NCI-H1092 treated with DMSO at 0.1 percent for 48 hours (cell line): ENCODE measurements around the gene FSTL5.
"Not testable (repeated sequence)": the region's sequence is repeated elsewhere in the genome, so short reads cannot be mapped to it uniquely, and the experiment has no call there.

ENCODE experiments used
- DNase-seq: peaks from one replicate; lab custom pipeline; 2025; lab: John Stamatoyannopoulos, UW

The FSTL5 gene

DNA sequence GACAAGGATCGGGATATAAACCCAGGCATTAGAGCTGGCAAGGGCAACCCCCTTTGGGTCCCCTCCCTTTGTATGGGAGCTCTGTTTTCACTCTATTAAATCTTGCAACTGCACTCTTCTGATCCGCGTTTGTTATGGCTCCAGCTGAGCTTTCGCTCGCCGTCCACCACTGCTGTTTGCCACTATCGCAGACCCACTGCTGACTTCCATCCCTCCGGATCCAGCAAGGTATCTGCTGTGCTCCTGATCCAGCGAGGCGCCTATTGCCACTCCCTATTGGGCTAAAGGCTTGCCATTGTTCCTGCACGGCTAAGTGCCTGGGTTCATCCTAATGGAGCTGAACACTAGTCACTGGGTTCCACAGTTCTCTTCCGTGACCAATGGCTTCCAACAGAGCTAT, 59.9 kb downstream of the FSTL5 start:
- DNase-seq, result not testable (repeated sequence)

DNA sequence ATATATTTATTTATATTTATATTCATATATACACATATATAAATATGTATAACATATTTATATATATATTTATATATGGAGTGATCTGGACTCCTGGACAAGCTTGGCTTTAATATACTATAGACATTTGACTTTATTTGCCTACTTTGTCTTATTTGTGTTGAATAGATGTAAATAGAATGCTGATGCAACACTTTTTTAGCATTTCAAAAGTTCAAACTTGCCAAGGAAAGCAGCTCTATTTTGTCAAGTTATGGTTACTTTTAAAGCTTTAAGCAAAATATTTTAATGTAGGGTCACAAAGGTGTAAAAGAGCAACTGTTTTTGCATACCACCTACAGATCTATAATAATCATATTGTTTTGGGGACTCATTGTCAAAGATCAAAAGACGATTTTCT, 61.1 kb downstream of the FSTL5 start:
- no peak for DNase-seq

DNA sequence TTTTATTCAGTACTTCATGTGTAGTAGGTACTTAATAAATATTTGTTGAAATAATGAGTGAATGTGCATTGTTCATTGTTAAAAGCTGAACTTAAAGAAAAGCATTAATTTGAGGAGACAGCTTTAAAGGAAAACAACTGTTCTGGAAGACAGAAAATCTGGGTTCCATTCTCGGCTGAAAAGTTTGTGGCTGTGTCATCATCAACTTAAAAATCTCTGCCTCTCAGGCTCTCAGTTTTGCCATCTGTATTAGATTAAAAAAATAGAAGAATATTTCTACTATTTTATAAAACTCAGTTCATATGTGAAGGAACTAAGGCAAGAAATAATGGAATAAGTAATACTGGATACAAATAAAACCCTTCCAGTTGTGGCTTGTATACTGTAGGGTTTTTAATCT, 62.5 kb downstream of the FSTL5 start:
- no peak for DNase-seq

DNA sequence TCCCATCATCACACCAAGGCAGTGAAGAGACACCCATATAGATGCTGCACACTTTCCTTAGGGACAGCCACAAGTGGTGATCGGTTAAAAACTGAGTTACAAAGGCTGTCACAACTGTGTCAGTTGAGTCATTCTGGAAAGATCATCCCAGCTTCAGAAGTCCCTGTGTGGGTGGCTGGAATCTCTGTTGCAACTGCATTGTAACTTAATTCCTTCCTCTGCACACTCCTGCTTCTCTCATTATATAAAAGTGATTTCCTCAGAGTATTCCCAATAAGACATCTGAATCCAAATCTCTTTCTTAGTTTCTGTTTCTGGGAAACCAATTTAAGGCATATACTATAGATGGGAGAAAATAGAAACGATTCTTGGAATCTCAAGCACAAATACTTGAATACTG, 88.1 kb downstream of the FSTL5 start:
- no peak for DNase-seq

DNA sequence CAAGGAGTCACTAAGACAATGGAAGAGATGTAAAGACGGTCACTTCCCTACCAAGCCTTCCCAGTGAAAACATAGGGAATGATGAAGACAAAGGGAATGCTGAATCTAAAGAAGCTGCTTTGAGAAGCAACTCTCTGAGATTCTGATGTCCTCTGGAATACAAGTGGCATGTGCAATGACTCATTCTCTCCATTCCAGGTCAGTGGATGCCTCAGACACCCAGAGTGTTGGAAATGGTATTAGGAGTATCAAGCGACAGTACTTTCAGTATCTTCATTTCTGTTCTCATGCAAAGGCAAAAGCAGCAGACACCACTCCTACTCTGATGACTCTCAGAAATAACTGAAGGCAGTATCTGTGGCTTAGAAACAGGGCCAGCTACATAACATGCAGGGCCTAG, 102.6 kb downstream of the FSTL5 start:
- DNase-seq, result no peak

DNA sequence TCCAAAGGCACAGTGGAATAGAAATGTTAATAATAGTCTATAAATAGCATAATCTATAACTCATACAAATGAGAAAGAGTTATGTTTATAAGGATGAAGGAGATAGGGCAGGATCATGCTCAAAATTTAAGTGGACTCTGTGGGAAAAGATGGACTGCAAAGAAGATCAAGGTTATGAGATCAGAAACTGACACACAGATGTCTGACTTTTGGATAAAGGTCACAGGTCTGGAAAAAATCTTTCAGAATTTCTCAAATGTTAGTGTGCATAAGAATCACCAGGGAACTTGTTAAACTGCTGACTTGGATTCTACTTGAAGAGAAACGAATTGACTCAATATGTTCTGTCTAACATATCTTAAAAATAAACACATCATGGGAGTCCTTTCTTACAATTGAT, 104.1 kb downstream of the FSTL5 start:
- DNase-seq, result no peak

DNA sequence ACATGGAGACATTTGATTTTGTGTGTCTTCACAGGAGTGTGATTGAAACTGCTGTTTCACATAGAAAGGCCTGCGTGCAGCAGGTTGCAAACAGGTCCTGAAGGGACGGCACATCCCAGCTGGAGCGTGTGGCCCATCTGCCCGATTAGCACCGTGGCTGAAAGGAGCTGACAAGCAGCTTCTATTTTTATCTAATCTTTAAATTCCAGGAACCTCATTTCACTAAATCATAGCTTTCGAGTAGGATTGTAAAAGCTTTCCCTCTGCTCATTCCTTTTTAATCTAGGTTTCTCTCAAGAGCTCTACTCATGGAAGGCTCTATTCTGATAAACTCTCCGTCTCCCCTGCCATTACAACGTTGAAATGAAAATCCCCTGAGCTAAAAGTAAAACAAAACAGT, 106.8 kb downstream of the FSTL5 start:
- DNase-seq, result no peak

DNA sequence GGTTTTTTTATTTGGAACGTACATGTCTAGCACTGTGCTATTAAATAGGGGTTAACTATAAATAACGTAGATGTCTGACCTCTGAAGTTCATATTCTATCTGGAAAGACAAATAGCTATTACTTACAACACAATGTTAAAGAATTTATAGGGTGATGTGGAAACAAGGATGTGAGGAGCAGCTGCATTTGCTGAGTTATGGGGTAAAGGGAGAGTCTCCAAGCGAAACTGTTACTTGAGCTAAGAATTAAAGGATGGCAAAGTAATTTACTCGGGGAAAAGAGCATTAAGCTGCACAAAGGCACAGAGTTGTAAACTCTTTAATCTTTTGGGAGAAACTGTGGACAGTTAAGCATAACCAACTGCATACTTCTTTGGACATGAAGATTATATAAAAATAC, 117.7 kb downstream of the FSTL5 start:
- no peak for DNase-seq

DNA sequence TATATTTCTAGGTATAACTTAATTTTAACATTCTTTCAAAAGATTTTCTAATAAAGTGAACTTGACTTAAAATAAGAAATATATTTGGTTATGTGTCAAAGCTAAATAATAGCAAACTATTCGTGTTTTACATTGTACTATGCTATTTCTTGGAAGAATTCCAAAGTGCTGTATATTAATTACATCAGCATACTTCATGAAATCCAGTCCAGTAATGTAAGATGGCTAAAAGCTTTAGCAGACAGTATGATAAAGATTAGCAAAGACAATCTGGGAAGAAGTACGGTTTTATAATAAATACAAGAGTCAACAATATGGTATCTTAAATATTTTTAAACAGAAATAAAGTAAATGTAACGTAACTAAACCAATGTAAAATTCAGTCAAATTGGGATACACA, 125.7 kb downstream of the FSTL5 start:
- DNase-seq, result no peak

DNA sequence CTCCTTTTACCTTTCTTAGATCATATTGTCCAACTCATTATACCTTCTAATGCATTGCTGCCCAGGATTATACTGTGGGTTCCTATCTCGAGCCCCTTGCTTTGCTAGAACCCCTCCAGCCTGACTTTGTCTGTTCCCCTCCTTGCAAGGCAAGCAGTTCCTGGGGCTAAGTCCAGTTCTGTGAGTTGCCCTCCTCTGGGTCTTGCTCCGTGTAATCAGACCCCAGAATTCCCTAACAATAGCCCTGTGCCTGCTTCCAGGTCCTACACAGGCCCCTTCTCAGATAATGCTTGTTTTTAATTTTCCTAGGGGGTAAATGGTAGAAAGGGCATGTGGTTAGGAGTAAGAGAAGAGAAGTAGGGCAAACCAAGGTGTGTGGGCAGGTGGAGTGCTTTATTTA, 145.9 kb downstream of the FSTL5 start:
- no peak for DNase-seq

DNA sequence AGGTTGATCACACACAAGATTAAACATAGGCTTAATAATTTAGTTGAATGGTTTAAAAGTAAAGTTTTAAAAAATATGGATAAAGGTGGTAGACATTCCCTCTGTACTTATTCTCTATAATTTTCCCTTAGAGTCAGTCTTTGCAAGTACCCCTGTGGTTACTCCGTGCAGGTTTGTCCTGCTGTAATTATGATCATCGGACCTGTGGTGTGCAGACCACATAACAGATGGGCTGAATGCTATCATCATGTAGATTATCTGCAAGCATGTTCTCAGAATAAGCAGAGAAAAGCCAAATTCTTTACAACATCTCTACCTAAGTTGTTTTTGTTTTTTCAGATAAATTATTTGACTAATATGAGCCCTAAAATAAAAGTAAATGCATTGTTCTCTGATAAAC, 146.8 kb downstream of the FSTL5 start:
- no peak for DNase-seq

DNA sequence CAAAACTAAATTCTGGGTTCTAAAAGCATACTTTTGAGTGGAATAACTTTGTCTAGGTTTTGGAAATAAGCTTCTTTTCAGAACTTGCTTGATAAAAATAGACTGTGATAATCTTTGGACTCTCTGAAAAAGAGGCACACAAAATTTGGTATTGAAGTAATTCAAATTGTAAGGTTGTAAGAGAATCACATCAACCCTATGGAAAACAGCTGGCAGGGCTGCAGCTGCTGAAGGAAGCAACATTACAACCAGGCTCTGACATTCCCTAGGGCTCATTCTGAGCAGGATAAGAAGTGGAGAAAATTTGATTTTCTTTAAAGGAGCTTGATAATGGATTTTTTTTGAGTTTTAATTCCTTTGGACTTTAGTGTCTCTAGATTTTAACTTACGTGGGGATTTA, 147.6 kb downstream of the FSTL5 start:
- no peak for DNase-seq

DNA sequence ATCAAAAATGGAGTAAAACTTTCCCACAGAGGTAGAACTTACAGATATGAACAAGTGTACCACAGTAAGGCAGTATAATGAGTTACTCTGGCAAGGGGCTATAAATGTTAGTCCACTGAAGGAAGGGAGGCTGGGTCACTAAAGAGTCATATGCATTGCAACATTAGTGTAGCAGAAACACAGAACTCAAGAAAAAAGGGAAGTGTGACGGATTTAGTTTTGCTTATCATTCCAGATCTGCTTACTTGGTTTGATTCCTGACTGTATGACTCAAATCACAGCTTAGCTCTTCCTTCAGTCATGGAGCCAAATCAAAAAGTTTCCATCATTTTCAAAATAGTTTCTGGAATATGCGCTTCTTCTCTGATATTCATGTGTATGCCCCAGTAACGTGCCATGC, 148.7 kb downstream of the FSTL5 start:
- DNase-seq, result no peak

DNA sequence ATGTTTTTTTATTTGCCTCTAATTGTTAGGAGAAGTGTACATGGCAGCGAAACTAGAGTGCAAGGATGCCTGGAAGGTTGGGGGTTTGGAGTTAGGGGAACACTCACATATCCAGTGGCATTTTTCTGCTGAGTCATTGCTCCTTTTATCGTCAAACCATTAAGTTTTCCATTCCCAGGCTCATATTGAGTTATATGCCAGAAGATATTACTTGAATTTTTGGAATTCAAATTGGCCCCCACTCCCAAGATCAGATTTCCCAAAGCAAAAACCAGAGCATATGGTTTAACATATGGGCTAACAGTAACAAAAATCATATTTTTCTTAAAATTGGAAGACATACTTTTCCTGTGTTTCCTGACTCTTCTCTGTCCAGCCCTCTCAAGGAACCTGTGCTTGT, 152.7 kb downstream of the FSTL5 start:
- no peak for DNase-seq

DNA sequence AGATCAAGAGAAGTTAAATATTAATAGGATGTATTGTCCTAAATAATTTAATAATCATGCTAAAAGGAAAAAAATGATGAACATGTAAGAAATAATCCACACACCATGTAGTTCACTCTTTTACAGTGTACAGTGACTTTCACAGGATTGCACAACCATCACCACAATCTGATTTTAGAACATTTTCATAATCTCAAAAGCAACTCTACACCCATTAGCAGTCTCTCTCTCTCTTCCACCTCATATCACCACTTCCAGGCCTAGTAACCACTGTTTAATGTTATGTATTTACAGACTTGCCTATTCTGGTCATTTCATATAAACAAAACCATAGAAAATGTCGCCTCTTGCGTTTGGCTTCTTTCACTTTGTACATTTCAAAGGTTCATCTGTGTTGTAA, 153.4 kb downstream of the FSTL5 start:
- no peak for DNase-seq

DNA sequence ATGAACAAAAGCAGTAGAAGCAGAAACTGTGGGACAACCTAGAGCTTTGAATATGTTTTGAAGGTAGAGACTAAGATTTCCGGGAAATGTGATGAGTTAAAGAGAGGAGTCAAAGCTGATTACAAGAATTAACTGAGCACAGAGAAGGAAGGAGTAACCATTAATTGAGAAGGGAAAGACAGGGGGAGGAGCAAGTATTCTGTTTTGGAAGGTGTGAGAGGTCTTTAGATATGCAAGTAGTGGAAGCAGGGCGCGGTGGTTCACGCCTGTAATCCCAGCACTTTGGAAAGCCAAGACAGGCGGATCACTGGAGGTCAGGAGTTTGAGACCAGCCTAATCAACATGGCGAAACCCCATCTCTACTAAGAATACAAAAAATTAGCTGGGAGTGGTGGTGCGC, 171.5 kb downstream of the FSTL5 start:
- DNase-seq, result no peak

DNA sequence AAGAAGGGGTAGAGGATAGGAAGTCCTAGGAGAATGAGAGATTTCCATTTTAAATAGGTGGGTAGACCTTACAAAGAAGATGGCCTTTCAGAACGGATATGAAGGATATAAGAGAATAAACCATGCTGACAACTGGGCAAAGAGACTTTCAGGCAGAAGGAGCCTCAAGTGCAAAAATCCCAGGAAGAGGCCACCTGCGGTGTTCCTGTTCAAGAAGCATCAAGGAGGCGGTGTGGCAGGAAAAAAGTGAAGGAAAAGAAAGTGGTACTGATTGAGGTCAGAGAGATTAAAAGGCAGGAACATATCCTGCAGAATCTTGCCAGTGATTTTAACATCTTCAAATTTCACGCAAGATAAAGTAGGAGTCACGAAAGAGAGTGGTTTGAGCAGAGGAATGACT, 172.0 kb downstream of the FSTL5 start:
- no peak for DNase-seq

DNA sequence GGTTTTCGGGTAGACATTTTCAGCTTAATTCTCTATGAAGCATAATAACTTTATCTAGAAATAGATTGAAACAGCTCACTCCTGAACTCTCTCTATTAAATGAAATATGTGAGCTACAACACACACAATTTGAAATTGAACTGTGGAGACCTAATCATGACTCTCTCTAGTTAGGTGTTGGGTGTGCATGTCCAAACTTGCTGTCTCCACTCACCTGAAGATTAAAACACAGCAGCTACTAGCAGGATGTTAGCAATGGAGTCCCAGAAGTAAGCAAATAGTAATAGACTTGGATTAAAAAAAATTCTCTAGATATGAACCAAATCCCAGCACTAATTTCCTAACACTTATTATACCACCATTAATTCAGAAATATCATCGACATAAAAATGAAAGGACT, 173.1 kb downstream of the FSTL5 start:
- DNase-seq, result no peak

DNA sequence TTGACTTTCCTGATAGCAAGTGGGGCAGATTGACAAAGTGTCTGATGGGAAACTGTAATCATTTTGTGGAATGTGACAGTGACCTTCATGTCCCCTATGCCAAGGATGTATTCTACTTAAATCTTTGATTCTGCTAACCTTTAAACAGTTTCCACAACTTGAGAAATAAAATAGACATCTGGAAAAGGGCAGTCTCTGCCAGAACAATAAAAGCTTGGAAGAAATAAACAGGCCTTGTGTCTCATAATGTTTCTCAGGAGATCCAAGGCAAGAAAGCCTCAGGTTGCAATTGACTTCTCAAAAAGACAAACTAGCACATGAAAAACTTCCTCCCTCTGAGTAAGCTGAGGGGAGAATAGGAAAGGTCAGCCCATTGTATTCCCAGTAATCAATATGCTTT, 174.9 kb downstream of the FSTL5 start:
- DNase-seq, result no peak

DNA sequence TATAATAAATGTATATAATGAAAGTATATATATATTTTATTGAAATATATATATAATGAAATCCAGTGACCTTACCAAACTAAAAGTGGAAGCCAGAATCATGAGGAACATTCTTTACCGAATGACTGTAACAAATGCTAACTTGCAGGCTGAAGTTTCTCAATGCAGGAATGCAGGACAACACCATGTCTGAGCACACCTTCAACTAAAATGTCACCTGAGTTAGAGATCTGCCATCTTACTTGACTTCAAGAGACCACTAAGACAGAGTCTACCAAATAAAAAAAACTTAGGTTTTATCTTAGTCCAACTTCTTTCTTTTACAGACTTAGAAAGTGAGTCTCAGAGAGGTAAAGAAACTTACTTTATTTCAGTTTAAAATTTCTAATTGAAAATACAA, 176.2 kb downstream of the FSTL5 start:
- no peak for DNase-seq

DNA sequence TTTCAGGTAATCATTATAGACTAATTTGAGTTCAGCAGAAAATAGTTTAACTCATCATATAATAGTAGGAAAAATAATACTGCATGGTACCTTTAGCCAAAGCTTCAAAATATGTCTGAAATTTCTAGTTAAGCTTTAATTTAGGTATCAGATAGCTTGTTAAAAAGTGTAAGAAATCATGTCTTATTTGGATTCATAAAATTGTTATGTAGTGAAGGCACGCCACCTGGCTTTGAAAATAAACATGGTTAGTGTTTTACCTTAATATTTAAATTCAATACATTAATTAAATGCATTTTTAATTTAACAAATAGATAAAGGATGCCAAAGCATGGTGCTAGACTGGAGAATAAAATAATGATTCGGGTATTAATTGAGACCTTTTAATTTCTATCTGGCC, 211.4 kb downstream of the FSTL5 start:
- no peak for DNase-seq

DNA sequence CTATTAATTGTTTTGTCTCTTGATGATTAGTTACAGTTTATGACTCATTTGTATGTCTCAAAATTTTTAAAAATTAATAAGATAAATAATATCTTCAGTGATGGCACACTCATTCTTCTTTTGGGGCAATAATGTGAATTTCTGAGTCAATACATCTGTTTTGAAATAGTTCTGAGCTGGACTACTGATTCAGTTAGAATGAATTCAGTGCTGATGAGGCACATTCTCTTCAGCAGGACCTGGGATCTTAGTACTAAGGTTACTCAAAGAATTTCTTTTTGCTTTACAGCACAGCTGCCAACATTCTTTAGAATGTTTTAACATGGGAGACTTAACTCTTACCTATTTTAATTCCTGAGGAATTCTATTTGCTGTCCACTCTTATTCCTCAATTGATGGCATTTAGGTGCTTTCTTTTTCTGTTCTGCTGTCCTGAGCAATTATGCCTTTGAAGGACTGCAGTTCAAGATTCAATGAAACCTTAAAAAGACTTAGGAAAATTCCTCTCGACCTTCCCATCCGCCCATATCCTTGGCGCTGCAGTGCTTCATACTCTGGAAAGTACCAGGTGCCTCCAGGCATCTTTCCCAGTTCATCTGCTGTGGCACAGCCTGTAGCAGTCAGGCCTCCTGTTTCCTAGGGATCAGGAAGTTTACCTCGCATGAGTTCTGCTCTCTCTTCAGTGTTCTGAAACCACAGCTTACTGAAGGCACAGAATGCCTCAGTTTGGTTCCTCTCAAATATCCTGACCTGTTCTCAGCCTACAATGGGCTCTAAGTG, 213.7 kb downstream of the FSTL5 start:
- DNase-seq, result no peak

DNA sequence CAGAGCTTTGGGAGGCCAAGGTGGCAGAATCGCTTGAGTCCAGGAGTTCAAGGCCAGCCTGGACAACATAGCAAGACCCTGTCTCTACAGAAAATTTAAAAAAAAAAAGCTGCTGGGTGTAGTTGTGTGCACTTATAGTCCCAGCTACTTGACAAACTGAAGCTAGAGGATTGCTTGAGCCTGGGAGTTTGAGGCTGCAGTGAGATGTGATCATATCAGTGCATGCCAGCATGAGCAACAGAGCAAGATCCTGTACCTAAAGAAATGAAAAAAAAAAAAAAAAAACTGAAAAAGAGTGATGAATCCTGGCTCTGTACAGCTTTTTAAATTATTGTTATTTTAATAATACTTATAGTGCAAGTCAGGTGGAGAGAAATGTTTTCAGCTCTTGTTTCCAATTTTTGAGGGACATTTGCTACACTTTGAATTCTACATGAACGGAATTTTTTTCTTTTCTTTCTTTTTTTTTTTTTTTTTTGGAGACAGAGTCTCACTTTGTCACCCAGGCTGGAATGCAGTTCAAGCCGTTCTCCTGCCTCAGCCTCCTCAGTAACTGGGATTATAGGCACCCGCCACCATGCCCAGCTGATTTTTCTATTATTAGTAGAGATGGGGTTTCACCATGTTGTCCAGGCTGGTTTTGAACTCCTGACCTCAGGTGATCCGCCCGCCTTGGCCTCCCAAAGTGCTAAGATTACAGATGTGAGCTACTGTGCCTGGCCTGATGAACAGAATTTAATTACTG, 215.6 kb downstream of the FSTL5 start:
- DNase-seq, result no peak

DNA sequence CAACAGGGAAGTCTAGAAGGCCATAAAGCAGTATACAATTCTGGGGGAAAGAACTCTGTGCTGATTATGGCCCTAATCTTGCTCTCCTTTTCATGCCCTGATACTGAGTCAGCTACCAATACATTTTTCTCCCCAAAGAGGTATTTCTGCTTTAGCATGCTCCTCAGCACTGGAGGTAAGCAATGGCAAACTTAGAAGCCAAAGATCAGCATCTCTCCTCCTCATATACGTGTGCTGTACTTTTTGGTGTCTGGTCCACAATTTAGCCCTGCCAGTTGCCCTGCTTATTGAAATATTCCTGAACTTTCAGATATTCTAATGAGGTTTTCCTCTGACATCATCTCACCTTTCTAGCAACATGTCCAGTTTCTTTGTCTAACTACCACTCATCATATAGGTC, 226.2 kb downstream of the FSTL5 start:
- no peak for DNase-seq
